Measurements from ENCODE around the gene KNL1. TPM values are rescaled to one million over a fixed set of nuclear protein-coding genes. Genes with fewer than 3 reads are reported as not detected.
A peak's percentile ranks its signal among the peaks of the same experiment; 100 is the strongest.
"Not testable (repeated sequence)": the region's sequence is repeated elsewhere in the genome, so short reads cannot be mapped to it uniquely, and the experiment has no call there.

The KNL1 gene
- polyA plus RNA-seq, 4 donors = 8.1 to 11.0 (median 8.9) TPM

GRCh38 chr15:40647523-40647922 is 53.5 kb downstream of the KNL1 start:
- DNase-seq (no peak), FAIRE-seq (no peak)
- 94 to 100% (median 98%) methylated on average over 1 of the region's 1 CpG for WGBS, 3 donors

GRCh38 chr15:40650479-40650878 is 56.4 kb downstream of the KNL1 start:
- H3K27me3 ChIP-seq (ENCODE audit: control insufficient read depth in 3 of 3, insufficient read depth in 3 of 3, low read length in 3 of 3) = no peaks in the 10 kb centered on the region
- H3K4me1 ChIP-seq (ENCODE audit: control insufficient read depth in 3 of 3, insufficient read depth in 2 of 3, low read depth in 1 of 3, low read length in 2 of 3) = peaks cover 0 to 8% (median 0%) of the 10 kb centered on the region in 3 donors
- H3K36me3 ChIP-seq (ENCODE audit: control insufficient read depth in 3 of 3, insufficient read depth in 2 of 3, low read depth in 1 of 3, low read length in 3 of 3) = peaks cover 0 to 3% (median 0%) of the 10 kb centered on the region in 3 donors
- FAIRE-seq (no peak), DNase-seq (peak; percentile 13 to 27)
- H3K9me3 ChIP-seq (ENCODE audit: control insufficient read depth in 2 of 2, insufficient read depth in 1 of 2, low read depth in 1 of 2, low read length in 1 of 2) = no peaks in the 10 kb centered on the region
- H3K27ac ChIP-seq (ENCODE audit: low read depth in 1 of 3, low read length in 2 of 3) = peak overlapping the region in 2 of 3 donors; percentile 20 to 73
- no peak overlapping the region for H3K4me3 ChIP-seq (ENCODE audit: low read depth in 1 of 3, low read length in 3 of 3)

More at GRCh38 chr15:40647523-40647922, 53.5 kb downstream of the KNL1 start:
- Histone ChIP-seq H3K27me3 (ENCODE audit: control insufficient read depth in 3 of 3, insufficient read depth in 3 of 3, low read length in 3 of 3) (no peaks in the 10 kb centered on the region), H3K27ac (ENCODE audit: low read depth in 1 of 3, low read length in 2 of 3) (no peak overlapping the region), H3K9me3 (ENCODE audit: control insufficient read depth in 2 of 2, insufficient read depth in 1 of 2, low read depth in 1 of 2, low read length in 1 of 2) (no peaks in the 10 kb centered on the region), H3K4me3 (ENCODE audit: low read depth in 1 of 3, low read length in 3 of 3) (no peak overlapping the region), H3K36me3 (ENCODE audit: control insufficient read depth in 3 of 3, insufficient read depth in 2 of 3, low read depth in 1 of 3, low read length in 3 of 3) (no peaks in the 10 kb centered on the region), H3K4me1 (ENCODE audit: control insufficient read depth in 3 of 3, insufficient read depth in 2 of 3, low read depth in 1 of 3, low read length in 2 of 3) (peaks cover 0 to 8% (median 0%) of the 10 kb centered on the region in 3 donors)

GRCh38 chr15:40660686-40661085 is 66.6 kb downstream of the KNL1 start:
- Histone ChIP-seq H3K9me3 (ENCODE audit: control insufficient read depth in 2 of 2, insufficient read depth in 1 of 2, low read depth in 1 of 2, low read length in 1 of 2) (no peaks in the 10 kb centered on the region), H3K27me3 (ENCODE audit: control insufficient read depth in 3 of 3, insufficient read depth in 3 of 3, low read length in 3 of 3) (no peaks in the 10 kb centered on the region), H3K36me3 (ENCODE audit: control insufficient read depth in 3 of 3, insufficient read depth in 2 of 3, low read depth in 1 of 3, low read length in 3 of 3) (peaks cover 0 to 13% (median 4%) of the 10 kb centered on the region in 3 donors), H3K4me3 (ENCODE audit: low read depth in 1 of 3, low read length in 3 of 3) (no peak overlapping the region), H3K4me1 (ENCODE audit: control insufficient read depth in 3 of 3, insufficient read depth in 2 of 3, low read depth in 1 of 3, low read length in 2 of 3) (no peaks in the 10 kb centered on the region), H3K27ac (ENCODE audit: low read depth in 1 of 3, low read length in 2 of 3) (no peak overlapping the region)
- WGBS, 3 donors = 92 to 97% (median 96%) methylated on average over 4 to 5 of the region's 5 CpGs
- DNase-seq (no peak), FAIRE-seq (no peak)

GRCh38 chr15:40664909-40665308 is 70.9 kb downstream of the KNL1 start:
- no peaks in the 10 kb centered on the region for H3K4me1 ChIP-seq (ENCODE audit: control insufficient read depth in 3 of 3, insufficient read depth in 2 of 3, low read depth in 1 of 3, low read length in 2 of 3)
- DNase-seq (no peak), FAIRE-seq (no peak)
- H3K4me3 ChIP-seq (ENCODE audit: low read depth in 1 of 3, low read length in 3 of 3) = no peak overlapping the region
- H3K27ac ChIP-seq (ENCODE audit: low read depth in 1 of 3, low read length in 2 of 3) = no peak overlapping the region
- no peaks in the 10 kb centered on the region for H3K27me3 ChIP-seq (ENCODE audit: control insufficient read depth in 3 of 3, insufficient read depth in 3 of 3, low read length in 3 of 3)
- 96 to 97% (median 97%) methylated on average over 7 of the region's 7 CpGs for WGBS, 3 donors
- no peaks in the 10 kb centered on the region for H3K9me3 ChIP-seq (ENCODE audit: control insufficient read depth in 2 of 2, insufficient read depth in 1 of 2, low read depth in 1 of 2, low read length in 1 of 2)
- peaks cover 0 to 11% (median 0%) of the 10 kb centered on the region in 3 donors for H3K36me3 ChIP-seq (ENCODE audit: control insufficient read depth in 3 of 3, insufficient read depth in 2 of 3, low read depth in 1 of 3, low read length in 3 of 3)

GRCh38 chr15:40676290-40676689 is 82.2 kb downstream of the KNL1 start:
- H3K4me1 ChIP-seq (ENCODE audit: control insufficient read depth in 3 of 3, insufficient read depth in 2 of 3, low read depth in 1 of 3, low read length in 2 of 3); H3K27ac ChIP-seq (ENCODE audit: low read depth in 1 of 3, low read length in 2 of 3); H3K9me3 ChIP-seq (ENCODE audit: control insufficient read depth in 2 of 2, insufficient read depth in 1 of 2, low read depth in 1 of 2, low read length in 1 of 2); H3K36me3 ChIP-seq (ENCODE audit: control insufficient read depth in 3 of 3, insufficient read depth in 2 of 3, low read depth in 1 of 3, low read length in 3 of 3); DNase-seq; FAIRE-seq; H3K27me3 ChIP-seq (ENCODE audit: control insufficient read depth in 3 of 3, insufficient read depth in 3 of 3, low read length in 3 of 3); H3K4me3 ChIP-seq (ENCODE audit: low read depth in 1 of 3, low read length in 3 of 3): not testable (repeated sequence)
- WGBS, 3 donors = 77 to 88% (median 84%) methylated on average over 5 to 6 of the region's 6 CpGs

GRCh38 chr15:40676906-40677305 is 82.9 kb downstream of the KNL1 start:
- not testable (repeated sequence) for H3K4me3 ChIP-seq (ENCODE audit: low read depth in 1 of 3, low read length in 3 of 3); H3K36me3 ChIP-seq (ENCODE audit: control insufficient read depth in 3 of 3, insufficient read depth in 2 of 3, low read depth in 1 of 3, low read length in 3 of 3); H3K27ac ChIP-seq (ENCODE audit: low read depth in 1 of 3, low read length in 2 of 3); H3K27me3 ChIP-seq (ENCODE audit: control insufficient read depth in 3 of 3, insufficient read depth in 3 of 3, low read length in 3 of 3); DNase-seq; H3K9me3 ChIP-seq (ENCODE audit: control insufficient read depth in 2 of 2, insufficient read depth in 1 of 2, low read depth in 1 of 2, low read length in 1 of 2); H3K4me1 ChIP-seq (ENCODE audit: control insufficient read depth in 3 of 3, insufficient read depth in 2 of 3, low read depth in 1 of 3, low read length in 2 of 3); FAIRE-seq
- WGBS, 3 donors = 93 to 96% (median 95%) methylated on average over 14 to 38 of the region's 38 CpGs

GRCh38 chr15:40680151-40680550 is 86.1 kb downstream of the KNL1 start:
- FAIRE-seq (no peak), DNase-seq (peak in 1 of 2 donors; percentile 19)
- H3K27ac ChIP-seq (ENCODE audit: low read depth in 1 of 3, low read length in 2 of 3) = no peak overlapping the region
- H3K9me3 ChIP-seq (ENCODE audit: control insufficient read depth in 2 of 2, insufficient read depth in 1 of 2, low read depth in 1 of 2, low read length in 1 of 2) = no peaks in the 10 kb centered on the region
- WGBS, 3 donors = 94 to 100% (median 96%) methylated on average over 1 of the region's 1 CpG
- no peaks in the 10 kb centered on the region for H3K4me1 ChIP-seq (ENCODE audit: control insufficient read depth in 3 of 3, insufficient read depth in 2 of 3, low read depth in 1 of 3, low read length in 2 of 3)
- no peaks in the 10 kb centered on the region for H3K27me3 ChIP-seq (ENCODE audit: control insufficient read depth in 3 of 3, insufficient read depth in 3 of 3, low read length in 3 of 3)
- H3K36me3 ChIP-seq (ENCODE audit: control insufficient read depth in 3 of 3, insufficient read depth in 2 of 3, low read depth in 1 of 3, low read length in 3 of 3) = no peaks in the 10 kb centered on the region
- H3K4me3 ChIP-seq (ENCODE audit: low read depth in 1 of 3, low read length in 3 of 3) = no peak overlapping the region

- H3K4me3 ChIP-seq (ENCODE audit: low read depth in 1 of 3, low read length in 3 of 3); H3K27me3 ChIP-seq (ENCODE audit: control insufficient read depth in 3 of 3, insufficient read depth in 3 of 3, low read length in 3 of 3); H3K4me1 ChIP-seq (ENCODE audit: control insufficient read depth in 3 of 3, insufficient read depth in 2 of 3, low read depth in 1 of 3, low read length in 2 of 3); H3K27ac ChIP-seq (ENCODE audit: low read depth in 1 of 3, low read length in 2 of 3); H3K36me3 ChIP-seq (ENCODE audit: control insufficient read depth in 3 of 3, insufficient read depth in 2 of 3, low read depth in 1 of 3, low read length in 3 of 3); H3K9me3 ChIP-seq (ENCODE audit: control insufficient read depth in 2 of 2, insufficient read depth in 1 of 2, low read depth in 1 of 2, low read length in 1 of 2); DNase-seq; FAIRE-seq: not testable (repeated sequence)
- WGBS, 3 donors = 64 to 91% (median 79%) methylated on average over 1 of the region's 1 CpG
These were observed 86.9 kb downstream of the KNL1 start for GRCh38 chr15:40680959-40681358.

- no peak overlapping the region for H3K4me3 ChIP-seq (ENCODE audit: low read depth in 1 of 3, low read length in 3 of 3)
- H3K36me3 ChIP-seq (ENCODE audit: control insufficient read depth in 3 of 3, insufficient read depth in 2 of 3, low read depth in 1 of 3, low read length in 3 of 3) = peaks cover 0 to 2% (median 0%) of the 10 kb centered on the region in 3 donors
- no peak overlapping the region for H3K27ac ChIP-seq (ENCODE audit: low read depth in 1 of 3, low read length in 2 of 3)
- H3K27me3 ChIP-seq (ENCODE audit: control insufficient read depth in 3 of 3, insufficient read depth in 3 of 3, low read length in 3 of 3) = no peaks in the 10 kb centered on the region
- FAIRE-seq = no peak
- no peaks in the 10 kb centered on the region for H3K9me3 ChIP-seq (ENCODE audit: control insufficient read depth in 2 of 2, insufficient read depth in 1 of 2, low read depth in 1 of 2, low read length in 1 of 2)
- H3K4me1 ChIP-seq (ENCODE audit: control insufficient read depth in 3 of 3, insufficient read depth in 2 of 3, low read depth in 1 of 3, low read length in 2 of 3) = no peaks in the 10 kb centered on the region
- no peak for DNase-seq
These were observed 90.3 kb downstream of the KNL1 start for GRCh38 chr15:40684381-40684780.
